ENCODE measurements around the gene LHFPL5.

The LHFPL5 gene

DNA sequence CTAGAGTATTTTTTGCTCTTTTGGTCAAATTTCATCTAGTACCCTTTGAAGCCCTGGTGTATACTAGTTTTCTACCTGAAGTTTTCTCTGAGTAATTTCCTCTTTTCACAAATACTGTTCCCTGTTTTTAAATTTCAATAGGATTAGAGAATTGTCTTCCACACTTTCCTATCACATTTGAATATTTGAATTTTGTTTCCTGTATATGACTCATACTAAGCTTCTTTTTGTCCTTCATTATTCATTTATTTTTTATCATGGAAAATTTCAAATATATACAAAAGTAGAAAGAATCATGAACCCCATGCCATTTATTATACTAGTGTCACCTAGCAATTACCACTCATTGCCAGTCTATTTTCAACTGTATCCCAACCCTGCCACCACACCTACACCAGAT, 52.7 kb downstream of the LHFPL5 start:
- no peak for DNase-seq

DNA sequence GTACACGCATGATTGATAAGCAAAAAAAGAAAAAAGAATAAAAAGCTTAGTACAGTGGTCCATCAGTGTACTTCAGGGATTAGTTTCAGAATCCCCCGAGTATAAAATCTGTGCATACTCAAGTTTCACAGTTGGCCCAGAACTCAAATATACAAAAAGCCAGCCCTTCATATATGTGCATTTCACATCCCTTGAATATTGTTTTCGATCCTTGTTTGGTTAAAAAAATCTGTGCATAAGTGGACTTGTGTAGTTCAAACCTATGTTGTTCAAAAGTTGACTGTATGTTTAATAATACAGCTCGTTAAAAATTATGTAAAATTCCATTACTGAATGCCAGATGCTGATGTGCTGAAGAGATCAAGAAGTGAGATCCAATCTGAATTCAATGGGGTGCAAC, 54.2 kb downstream of the LHFPL5 start:
- no peak for DNase-seq

All from NCI-H1092 (cell line).